CD4-positive, CD25-positive, alpha-beta regulatory T cell (primary cell): Measurements from ENCODE around the gene MAP2K7. TPM values are rescaled to one million over a fixed set of nuclear protein-coding genes. Genes with fewer than 3 reads are reported as not detected.

ENCODE experiments used
- ATAC-seq, 2 donors: fragments of 150-1000 bp; cut with Tn5 transposase; one replicate each; pipeline ENCODE4 v1.10.0; 2021; ENCODE audit warnings: low read depth in 2 of 2, moderate number of reproducible peaks in 2 of 2, moderate library complexity in 1 of 2
- DNase-seq, 3 donors: peaks; one replicate each; pipeline versions ENCODE4 v3.0.0 to v3.0.0-alpha.2; 2012 to 2022; ENCODE audit warnings: mixed read lengths in 1 of 3
- H3K27ac ChIP-seq: one replicate; pipeline ENCODE4 v1.7.0; 2013; ENCODE audit warnings: mild to moderate bottlenecking, low read length; ENCODE audit not compliant: insufficient read depth, poor library complexity, severe bottlenecking
- H3K27me3 ChIP-seq: one replicate; pipeline ENCODE4 v1.7.0; 2013; ENCODE audit warnings: low read length; ENCODE audit not compliant: control insufficient read depth, insufficient read depth
- H3K36me3 ChIP-seq: one replicate; pipeline ENCODE4 v1.7.0; 2013; ENCODE audit warnings: mild to moderate bottlenecking, low read length, moderate library complexity; ENCODE audit not compliant: control insufficient read depth, insufficient read depth
- H3K4me1 ChIP-seq: 2 replicates; pipeline ENCODE4 v1.7.0; 2013; ENCODE audit warnings: mild to moderate bottlenecking, low read length; ENCODE audit not compliant: insufficient read depth, control insufficient read depth, poor library complexity, severe bottlenecking
- H3K4me3 ChIP-seq: one replicate; pipeline ENCODE4 v1.7.0; 2013; ENCODE audit warnings: low read depth, mild to moderate bottlenecking, low read length, moderate library complexity
- H3K9me3 ChIP-seq, 2 experiments: 1 replicate in 1 of 2; 2 replicates in 1 of 2; pipeline ENCODE4 v1.7.0; 2013; ENCODE audit warnings: low read length in 2 of 2, mild to moderate bottlenecking in 1 of 2, moderate library complexity in 1 of 2; ENCODE audit not compliant: control insufficient read depth in 2 of 2
- H3K27ac Mint-ChIP-seq, 3 donors: one replicate each; pipeline ENCODE4 v1.8.0; 2020 to 2022; ENCODE audit warnings: mild to moderate bottlenecking in 3 of 3, mixed read lengths in 3 of 3, moderate library complexity in 2 of 3
- H3K27me3 Mint-ChIP-seq: one replicate; pipeline ENCODE4 v1.8.0; 2022; ENCODE audit warnings: mild to moderate bottlenecking, mixed read lengths
- H3K36me3 Mint-ChIP-seq: one replicate; pipeline ENCODE4 v1.8.0; 2020; ENCODE audit warnings: mixed read lengths
- H3K4me1 Mint-ChIP-seq, 4 donors: one replicate each; pipeline ENCODE4 v1.8.0; 2020 to 2022; ENCODE audit warnings: mixed read lengths in 4 of 4, mild to moderate bottlenecking in 1 of 4
- H3K4me3 Mint-ChIP-seq, 4 donors: one replicate each; pipeline ENCODE4 v1.8.0; 2020 to 2022; ENCODE audit warnings: mild to moderate bottlenecking in 4 of 4, mixed read lengths in 4 of 4, moderate library complexity in 3 of 4
- H3K9me3 Mint-ChIP-seq, 7 donors: one replicate each; pipeline ENCODE4 v1.8.0; 2020 to 2022; ENCODE audit warnings: mixed read lengths in 7 of 7, mild to moderate bottlenecking in 3 of 7, moderate library complexity in 2 of 7
- polyA plus RNA-seq, 4 donors: library from polyadenylated mRNA; unstranded; fragments of 300-500 nt; fragmentation: Illumina TruSeq; gene quantifications; one replicate each; pipeline ENCODE4 v1.2.3, GENCODE V29; 2021
- total RNA-seq: library from RNA; stranded (reverse); gene quantifications from one replicate; pipeline ENCODE4 v1.2.3, GENCODE V29; 2022

MAP2K7 gene
- total and polyA plus RNA-seq, 5 donors from 2014 or later, result 1.7 to 93.4 (median 2.7) TPM

GRCh38 chr19:7932930-7933300 lies 29.2 kb downstream of the MAP2K7 start:
- H3K4me1 Mint-ChIP-seq, result peaks cover 0 to 8% (median 2%) of the 10 kb centered on the region in 4 donors
- no peak for ATAC-seq
- Histone ChIP-seq H3K4me1 (no peaks in the 10 kb centered on the region), H3K27ac (no peak overlapping the region), H3K36me3 (peaks cover 48% of the 10 kb centered on the region), H3K27me3 (no peaks in the 10 kb centered on the region), H3K9me3 (no peaks in the 10 kb centered on the region), H3K4me3 (no peak overlapping the region)
- peaks cover 3% of the 10 kb centered on the region for H3K36me3 Mint-ChIP-seq
- H3K27me3 Mint-ChIP-seq, result no peaks in the 10 kb centered on the region
- no peak overlapping the region for H3K27ac Mint-ChIP-seq
- H3K9me3 Mint-ChIP-seq, result no peaks in the 10 kb centered on the region
- no peak for DNase-seq
- H3K4me3 Mint-ChIP-seq, result no peak overlapping the region

GRCh38 chr19:7933411-7933810 lies 29.7 kb downstream of the MAP2K7 start:
- H3K36me3 ChIP-seq, result peaks cover 51% of the 10 kb centered on the region
- Mint-ChIP-seq H3K9me3 (no peaks in the 10 kb centered on the region), H3K36me3 (peaks cover 3% of the 10 kb centered on the region)

GRCh38 chr19:7933828-7934725 lies 30.4 kb downstream of the MAP2K7 start:
- H3K27me3 ChIP-seq, result no peaks in the 10 kb centered on the region
- H3K27ac ChIP-seq, result no peak overlapping the region
- Mint-ChIP-seq H3K4me3 (no peak overlapping the region), H3K27ac (no peak overlapping the region), H3K4me1 (peaks cover 0 to 10% (median 4%) of the 10 kb centered on the region in 4 donors), H3K36me3 (peaks cover 3% of the 10 kb centered on the region), H3K9me3 (no peaks in the 10 kb centered on the region), H3K27me3 (no peaks in the 10 kb centered on the region)
- ATAC-seq, result no peak
- peaks cover 51% of the 10 kb centered on the region for H3K36me3 ChIP-seq
- no peak overlapping the region for H3K4me3 ChIP-seq
- H3K9me3 ChIP-seq, result no peaks in the 10 kb centered on the region
- no peaks in the 10 kb centered on the region for H3K4me1 ChIP-seq
- no peak for DNase-seq

More at GRCh38 chr19:7933411-7933810, 29.7 kb downstream of the MAP2K7 start:
- Histone ChIP-seq H3K4me3 (no peak overlapping the region), H3K27ac (no peak overlapping the region), H3K4me1 (no peaks in the 10 kb centered on the region), H3K9me3 (no peaks in the 10 kb centered on the region), H3K27me3 (no peaks in the 10 kb centered on the region)
- Mint-ChIP-seq H3K27me3 (no peaks in the 10 kb centered on the region), H3K27ac (no peak overlapping the region), H3K4me1 (peaks cover 0 to 8% (median under 1%) of the 10 kb centered on the region in 4 donors), H3K4me3 (no peak overlapping the region)
- no peak for DNase-seq
- ATAC-seq, result no peak

- Histone ChIP-seq H3K36me3 (peaks cover 53% of the 10 kb centered on the region), H3K4me3 (no peak overlapping the region), H3K27me3 (no peaks in the 10 kb centered on the region), H3K27ac (no peak overlapping the region), H3K4me1 (no peaks in the 10 kb centered on the region), H3K9me3 (no peaks in the 10 kb centered on the region)
- DNase-seq (no peak), ATAC-seq (no peak)
- H3K4me3 Mint-ChIP-seq, result peak overlapping the region in 1 of 4 donors; percentile 47
- H3K27ac Mint-ChIP-seq, result no peak overlapping the region
- no peaks in the 10 kb centered on the region for H3K9me3 Mint-ChIP-seq
- H3K4me1 Mint-ChIP-seq, result peaks cover 0 to 4% (median 4%) of the 10 kb centered on the region in 4 donors
- H3K27me3 Mint-ChIP-seq, result no peaks in the 10 kb centered on the region
- H3K36me3 Mint-ChIP-seq, result peaks cover 3% of the 10 kb centered on the region
Observed at GRCh38 chr19:7934766-7935165, 31.1 kb downstream of the MAP2K7 start.

GRCh38 chr19:7940841-7941240 lies 37.2 kb downstream of the MAP2K7 start:
- H3K4me3 ChIP-seq, result no peak overlapping the region
- DNase-seq (no peak), ATAC-seq (no peak)
- Mint-ChIP-seq H3K9me3 (no peaks in the 10 kb centered on the region), H3K4me1 (peaks cover 4 to 49% (median 24%) of the 10 kb centered on the region in 4 donors), H3K4me3 (peak overlapping the region in 3 of 4 donors; percentile 36 to 85 (median 47)), H3K27ac (no peak overlapping the region), H3K27me3 (peaks cover 4% of the 10 kb centered on the region), H3K36me3 (peaks cover 5% of the 10 kb centered on the region)
- no peak overlapping the region for H3K27ac ChIP-seq
- H3K9me3 ChIP-seq, result no peaks in the 10 kb centered on the region
- peaks cover 23% of the 10 kb centered on the region for H3K36me3 ChIP-seq
- peaks cover 18% of the 10 kb centered on the region for H3K4me1 ChIP-seq
- H3K27me3 ChIP-seq, result no peaks in the 10 kb centered on the region

- Histone ChIP-seq H3K9me3 (no peaks in the 10 kb centered on the region), H3K27ac (peak overlapping the region; percentile 96), H3K36me3 (peaks cover 22% of the 10 kb centered on the region), H3K4me3 (peak overlapping the region; percentile 78), H3K4me1 (peaks cover 18% of the 10 kb centered on the region), H3K27me3 (no peaks in the 10 kb centered on the region)
- no peak for DNase-seq
- Mint-ChIP-seq H3K4me3 (peak overlapping the region; percentile 76 to 96 (median 88)), H3K4me1 (peaks cover 4 to 49% (median 24%) of the 10 kb centered on the region in 4 donors), H3K36me3 (peaks cover 5% of the 10 kb centered on the region), H3K27ac (peak overlapping the region in 1 of 3 donors; percentile 46), H3K27me3 (peaks cover 4% of the 10 kb centered on the region), H3K9me3 (no peaks in the 10 kb centered on the region)
- ATAC-seq, result no peak
Observed at GRCh38 chr19:7941895-7942596, 38.4 kb downstream of the MAP2K7 start.

- Histone ChIP-seq H3K36me3 (peaks cover 14% of the 10 kb centered on the region), H3K4me3 (peak overlapping the region; percentile 78), H3K27ac (peak overlapping the region; percentile 96), H3K4me1 (peaks cover 18% of the 10 kb centered on the region), H3K9me3 (no peaks in the 10 kb centered on the region), H3K27me3 (no peaks in the 10 kb centered on the region)
- DNase-seq (no peak), ATAC-seq (no peak)
- peaks cover 5% of the 10 kb centered on the region for H3K36me3 Mint-ChIP-seq
- H3K27ac Mint-ChIP-seq, result peak overlapping the region; percentile 97 to 98 (median 98)
- peak overlapping the region; percentile 85 to 96 (median 93) for H3K4me3 Mint-ChIP-seq
- H3K4me1 Mint-ChIP-seq, result peaks cover 4 to 49% (median 24%) of the 10 kb centered on the region in 4 donors
- H3K27me3 Mint-ChIP-seq, result peaks cover 4% of the 10 kb centered on the region
- H3K9me3 Mint-ChIP-seq, result no peaks in the 10 kb centered on the region
Observed at GRCh38 chr19:7942981-7943443, 39.3 kb downstream of the MAP2K7 start.
